Measurements from ENCODE around the gene C1orf198. TPM values are rescaled to one million over a fixed set of nuclear protein-coding genes. Genes with fewer than 3 reads are reported as not detected.

The C1orf198 gene
- polyA plus RNA-seq, 2 of the 4 experiments (the other 2 are of a cell fraction): 12.0 to 20.4 TPM

GRCh38 chr1:230898748-230899147, 30.4 kb upstream of the C1orf198 start:
- ChIA-PET CTCF (interaction anchor here (1.4 to 2.2 kb wide), 3 partner anchors 9 to 312 kb away, joined by 3 to 8 read pairs (median 3); no protein-coding TSS in a partner anchor), POLR2A (no interaction called here)
- Histone ChIP-seq H3K27ac (no peak overlapping the region), H3K4me2 (no peak overlapping the region), H3K4me1 (no peaks in the 10 kb centered on the region), H3K9me3 (no peaks in the 10 kb centered on the region), H3K4me3 (no peak overlapping the region)
- TF ChIP-seq KDM1A (IDR thresholded peaks at IDR 0.05; ENCODE audit: low read depth) (no peak), CBX2 (IDR thresholded peaks at IDR 0.05; ENCODE audit: borderline replicate concordance, low read depth) (no peak), ZSCAN20 (CRISPR knock-in tag; IDR thresholded peaks at IDR 0.05) (no peak), EHF (CRISPR knock-in tag; IDR thresholded peaks at IDR 0.05) (no peak)
- 72% methylated on average over 8 of the region's 8 CpGs for WGBS (ENCODE audit: missing lambda C conversion rate)
- no peak for FAIRE-seq
- no peak for ATAC-seq
- DNase-seq (ENCODE audit: low read depth in 1 of 2, low spot score in 1 of 2): no peak

- ChIA-PET POLR2A (no interaction called here), CTCF (interaction anchor here (1.4 to 2.2 kb wide), 4 partner anchors 10 to 312 kb away, joined by 3 to 8 read pairs (median 4); no protein-coding TSS in a partner anchor)
- ATAC-seq (no peak), DNase-seq (ENCODE audit: low read depth in 1 of 2, low spot score in 1 of 2) (no peak), FAIRE-seq (no peak)
- 87% methylated on average over 4 of the region's 4 CpGs for WGBS (ENCODE audit: missing lambda C conversion rate)
- no peak overlapping the region for H3K27ac ChIP-seq
- no peaks in the 10 kb centered on the region for H3K9me3 ChIP-seq
- no peak overlapping the region for H3K4me2 ChIP-seq
- TF ChIP-seq MYC (IDR thresholded peaks at IDR 0.05; ENCODE audit: borderline replicate concordance, low read length) (no peak), CBX2 (IDR thresholded peaks at IDR 0.05; ENCODE audit: borderline replicate concordance, low read depth) (no peak), ZSCAN20 (CRISPR knock-in tag; IDR thresholded peaks at IDR 0.05) (no peak), POLR2AphosphoS2 (conservative IDR thresholded peaks at IDR 0.05; ENCODE audit: low read length) (no peak), RARB (CRISPR knock-in tag; IDR thresholded peaks at IDR 0.05) (no peak), JUN (IDR thresholded peaks at IDR 0.05) (no peak), SREBF2 (IDR thresholded peaks at IDR 0.05) (no peak), BHLHE40 (IDR thresholded peaks at IDR 0.05; ENCODE audit: low read depth, low read length) (no peak), MAFK (IDR thresholded peaks at IDR 0.05; ENCODE audit: partially characterized antibody) (no peak), ZNF302 (CRISPR knock-in tag; IDR thresholded peaks at IDR 0.05) (no peak), FOSB (CRISPR knock-in tag; IDR thresholded peaks at IDR 0.05) (no peak), HDAC2 (IDR thresholded peaks at IDR 0.05) (no peak)
- TF ChIP-seq, protein P1, sequence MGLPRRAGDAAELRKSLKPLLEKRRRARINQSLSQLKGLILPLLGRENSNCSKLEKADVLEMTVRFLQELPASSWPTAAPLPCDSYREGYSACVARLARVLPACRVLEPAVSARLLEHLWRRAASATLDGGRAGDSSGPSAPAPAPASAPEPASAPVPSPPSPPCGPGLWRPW (IDR thresholded peaks at IDR 0.05): no peak
- no peak overlapping the region for H3K4me3 ChIP-seq
- H3K4me1 ChIP-seq: no peaks in the 10 kb centered on the region
Measured at GRCh38 chr1:230898144-230898543, 29.8 kb upstream of the C1orf198 start.

- no peak for ATAC-seq
- no peak overlapping the region for H3K4me3 ChIP-seq
- FAIRE-seq: no peak
- no peak overlapping the region for H3K4me2 ChIP-seq
- no peaks in the 10 kb centered on the region for H3K4me1 ChIP-seq
- CTCF ChIA-PET: interaction anchor here (1.6 kb wide), 2 partner anchors 8 to 100 kb away, joined by 3 to 5 read pairs; no protein-coding TSS in a partner anchor
- POLR2A ChIA-PET: no interaction called here
- WGBS (ENCODE audit: missing lambda C conversion rate): 49% methylated on average over 1 of the region's 1 CpG
- TF ChIP-seq, protein P1 (IDR thresholded peaks at IDR 0.05): no peak
- TF ChIP-seq RARB (CRISPR knock-in tag; IDR thresholded peaks at IDR 0.05): no peak
- TF ChIP-seq EHF (CRISPR knock-in tag; IDR thresholded peaks at IDR 0.05): no peak
- TF ChIP-seq MAFK (IDR thresholded peaks at IDR 0.05; ENCODE audit: partially characterized antibody): no peak
- TF ChIP-seq JUNB (IDR thresholded peaks at IDR 0.05): no peak
- no peak for TF ChIP-seq EP300 (IDR thresholded peaks at IDR 0.05)
- TF ChIP-seq RAD21 (conservative IDR thresholded peaks at IDR 0.05 in 1 of 2, IDR thresholded peaks at IDR 0.05 in 1 of 2): no peak
- TF ChIP-seq ZFP36 (IDR thresholded peaks at IDR 0.05; ENCODE audit: borderline replicate concordance, partially characterized antibody): no peak
- no peak for TF ChIP-seq HDAC2 (IDR thresholded peaks at IDR 0.05)
- TF ChIP-seq POLR2A (IDR thresholded peaks at IDR 0.05; ENCODE audit: low read length): no peak
- no peak for TF ChIP-seq MYC (IDR thresholded peaks at IDR 0.05; ENCODE audit: borderline replicate concordance, low read length)
- TF ChIP-seq MAZ (IDR thresholded peaks at IDR 0.05; ENCODE audit: borderline replicate concordance, low read depth, low read length): no peak
- TF ChIP-seq ESRRA (IDR thresholded peaks at IDR 0.05; ENCODE audit: borderline replicate concordance, low read length): no peak
- H3K27ac ChIP-seq: no peak overlapping the region
- no peaks in the 10 kb centered on the region for H3K9me3 ChIP-seq
- no peak for DNase-seq (ENCODE audit: low read depth in 1 of 2, low spot score in 1 of 2)
Measured at GRCh38 chr1:230896779-230897178, 28.5 kb upstream of the C1orf198 start.
